Measurements from ENCODE around the gene CTLA4. TPM values are rescaled to one million over a fixed set of nuclear protein-coding genes. Genes with fewer than 3 reads are reported as not detected.

CTLA4 gene
- total and polyA plus RNA-seq, 8 donors: 1.1 to 2.0 TPM; not detected in 6

DNA sequence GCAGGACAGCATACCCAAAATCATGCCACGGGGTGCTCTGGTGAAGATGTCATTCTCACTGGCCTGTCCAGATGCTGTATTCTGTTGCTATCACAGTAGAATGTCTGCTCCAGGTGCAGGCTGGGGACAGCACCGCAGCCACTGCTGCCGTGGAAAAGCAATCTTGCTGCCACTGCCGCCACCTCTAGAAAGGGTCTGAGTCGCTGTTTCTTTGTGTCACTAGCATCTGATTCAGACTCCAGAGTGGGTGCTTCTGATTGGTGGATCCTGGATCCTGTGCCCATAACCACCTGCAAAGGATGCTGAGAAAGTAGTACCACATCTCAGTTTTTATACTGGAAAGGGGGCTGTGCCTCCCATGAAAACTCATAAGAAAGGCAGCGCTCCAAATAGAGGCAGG lies 45.3 kb upstream of the CTLA4 start:
- Histone ChIP-seq H3K4me1 (peaks cover 0 to 8% (median 4%) of the 10 kb centered on the region in 4 donors), H3K27me3 (no peaks in the 10 kb centered on the region), H3K9me3 (no peaks in the 10 kb centered on the region), H3K27ac (no peak overlapping the region), H3K36me3 (no peaks in the 10 kb centered on the region), H3K4me3 (no peak overlapping the region)
- 80 to 92% (median 85%) methylated on average over 6 of the region's 6 CpGs for WGBS, 5 donors
- intact Hi-C loops (cut with DNase I; ENCODE audit: low total_unique reads): no loop called here
- DNase-seq: no peak
- no peak for TF ChIP-seq POLR2A (IDR thresholded peaks at IDR 0.05)
- TF ChIP-seq CTCF (IDR thresholded peaks at IDR 0.05): no peak
- no peak for TF ChIP-seq POLR2AphosphoS5 (IDR thresholded peaks at IDR 0.05)
- TF ChIP-seq EP300 (IDR thresholded peaks at IDR 0.05): no peak

DNA sequence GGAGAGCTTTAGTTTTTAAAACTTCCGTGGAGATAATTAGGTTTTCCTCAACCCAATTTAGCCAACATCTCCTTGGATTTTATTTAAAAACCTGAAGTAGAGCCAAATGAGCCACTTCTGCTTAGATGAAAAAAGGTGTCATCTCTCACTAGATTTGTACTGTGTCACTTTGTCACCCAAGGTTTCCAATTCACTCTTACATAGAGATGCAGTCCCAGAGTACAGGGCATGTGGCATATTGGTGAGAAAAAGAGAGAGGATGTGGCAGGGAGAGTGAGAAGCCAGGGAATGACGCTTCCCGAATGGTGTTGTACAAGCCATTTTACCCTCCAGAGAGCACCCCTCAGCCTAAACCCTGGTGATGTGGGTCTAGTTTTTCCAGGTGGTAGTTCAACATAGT lies 44.4 kb upstream of the CTLA4 start:
- no peak overlapping the region for H3K27ac ChIP-seq
- no peak overlapping the region for H3K4me3 ChIP-seq
- 90 to 93% (median 92%) methylated on average over 3 of the region's 3 CpGs for WGBS, 5 donors
- H3K9me3 ChIP-seq: no peaks in the 10 kb centered on the region
- no peaks in the 10 kb centered on the region for H3K27me3 ChIP-seq
- no peak for DNase-seq
- peaks cover 0 to 8% (median 4%) of the 10 kb centered on the region in 4 donors for H3K4me1 ChIP-seq
- intact Hi-C loops (cut with DNase I; ENCODE audit: low total_unique reads): no loop called here
- TF ChIP-seq CTCF (IDR thresholded peaks at IDR 0.05): no peak
- TF ChIP-seq POLR2A (IDR thresholded peaks at IDR 0.05): no peak
- no peak for TF ChIP-seq EP300 (IDR thresholded peaks at IDR 0.05)
- no peak for TF ChIP-seq POLR2AphosphoS5 (IDR thresholded peaks at IDR 0.05)
- no peaks in the 10 kb centered on the region for H3K36me3 ChIP-seq

DNA sequence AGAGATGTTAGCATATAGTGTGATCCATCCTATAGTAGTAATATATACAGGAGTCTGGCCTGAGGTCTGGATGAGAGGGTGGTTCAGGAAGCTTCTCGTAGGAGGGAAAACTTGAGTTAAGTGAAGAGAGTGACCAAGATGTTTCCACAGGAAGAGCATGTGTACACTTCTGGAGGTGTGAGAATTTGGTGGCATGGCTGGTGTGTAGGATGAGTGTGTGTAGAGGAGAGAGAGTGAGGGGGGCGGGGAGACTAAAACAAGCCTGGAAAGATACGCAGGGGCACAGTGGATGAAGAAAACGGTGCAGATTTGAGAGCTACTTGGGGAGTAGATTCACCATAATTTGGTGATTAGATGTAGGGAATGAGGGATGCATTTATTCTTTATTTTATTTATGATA lies 43.5 kb upstream of the CTLA4 start:
- H3K9me3 ChIP-seq: no peaks in the 10 kb centered on the region
- TF ChIP-seq POLR2AphosphoS5 (IDR thresholded peaks at IDR 0.05): no peak
- TF ChIP-seq POLR2A (IDR thresholded peaks at IDR 0.05): no peak
- no peak for TF ChIP-seq EP300 (IDR thresholded peaks at IDR 0.05)
- no peak for TF ChIP-seq CTCF (IDR thresholded peaks at IDR 0.05)

GRCh38 chr2:203824603-203825002 lies 43.0 kb upstream of the CTLA4 start:
- intact Hi-C loops (cut with DNase I; ENCODE audit: low total_unique reads): no loop called here
- DNase-seq: no peak
- Histone ChIP-seq H3K4me1 (peaks cover 0 to 5% (median 2%) of the 10 kb centered on the region in 4 donors), H3K27ac (no peak overlapping the region), H3K9me3 (no peaks in the 10 kb centered on the region), H3K27me3 (no peaks in the 10 kb centered on the region), H3K4me3 (no peak overlapping the region), H3K36me3 (no peaks in the 10 kb centered on the region)
- TF ChIP-seq POLR2A (IDR thresholded peaks at IDR 0.05) (no peak), CTCF (IDR thresholded peaks at IDR 0.05) (no peak)
- 86 to 93% (median 91%) methylated on average over 3 of the region's 3 CpGs for WGBS, 5 donors

More for the DNA sequence above, 43.5 kb upstream of the CTLA4 start:
- Histone ChIP-seq H3K27ac (no peak overlapping the region), H3K36me3 (no peaks in the 10 kb centered on the region), H3K27me3 (no peaks in the 10 kb centered on the region), H3K4me3 (no peak overlapping the region), H3K4me1 (peaks cover 0 to 8% (median 4%) of the 10 kb centered on the region in 4 donors)
- DNase-seq: no peak
- 83 to 96% (median 85%) methylated on average over 4 of the region's 4 CpGs for WGBS, 5 donors
- intact Hi-C loops (cut with DNase I; ENCODE audit: low total_unique reads): no loop called here
